OCI-LY3 (cell line): ENCODE data around the gene MAP3K6.
A peak's percentile ranks its signal among the peaks of the same experiment; 100 is the strongest.

Experiments used
- H2AFZ ChIP-seq: fragments of 200-600, 300-600 bp; shearing (Covaris generic); 2 replicates; pipeline ENCODE4 v1.6.0; 2014; ENCODE audit warnings: antibody characterized with exemption, low read depth, low read length
- H3K27ac ChIP-seq: fragments of 200-600, 300-600 bp; sonication (generic); 2 replicates; pipeline ENCODE4 v1.5.1; 2014; ENCODE audit warnings: mild to moderate bottlenecking, low read length, moderate library complexity, mixed read lengths
- H3K27me3 ChIP-seq: fragments of 200-600, 300-600 bp; sonication (generic); 2 replicates; pipeline ENCODE4 v1.6.1; 2014; ENCODE audit warnings: low read depth, low read length, mixed read lengths
- H3K36me3 ChIP-seq: fragments of 200-600, 300-600 bp; sonication (generic); replicated peaks from 2 replicates; pipeline ENCODE3; 2014; ENCODE audit warnings: low read depth, low read length, mixed read lengths
- H3K4me1 ChIP-seq: fragments of 300-600, 200-600 bp; sonication (generic); 2 replicates; pipeline ENCODE4 v1.6.1; 2014; ENCODE audit warnings: low read length, mixed read lengths
- H3K4me2 ChIP-seq: fragments of 200-600, 300-600 bp; sonication (generic); 2 replicates; pipeline ENCODE4 v1.6.1; 2014; ENCODE audit warnings: low read length, mixed read lengths
- H3K4me3 ChIP-seq: fragments of 300-600, 200-600 bp; sonication (generic); 2 replicates; pipeline ENCODE4 v1.5.1; 2014; ENCODE audit warnings: antibody characterized with exemption, mild to moderate bottlenecking, low read length, moderate library complexity
- H3K79me2 ChIP-seq: fragments of 300-600, 200-600 bp; shearing (Covaris generic); 2 replicates; pipeline ENCODE4 v1.6.1; 2014; ENCODE audit warnings: mild to moderate bottlenecking, low read length, mixed read lengths
- H3K9ac ChIP-seq: fragments of 300-600, 200-600 bp; shearing (Covaris generic); 2 replicates; pipeline ENCODE4 v1.6.0; 2014; ENCODE audit warnings: mild to moderate bottlenecking, low read length, moderate library complexity
- H3K9me3 ChIP-seq: fragments of 200-600, 300-600 bp; shearing (Covaris generic); 2 replicates; pipeline ENCODE4 v1.6.1; 2014; ENCODE audit warnings: low read length, mixed read lengths; ENCODE audit not compliant: insufficient read depth
- H4K20me1 ChIP-seq: fragments of 200-600, 300-600 bp; sonication (generic); 2 replicates; pipeline ENCODE4 v1.6.1; 2016; ENCODE audit warnings: low read length, mixed read lengths; ENCODE audit not compliant: insufficient read depth
- CTCF ChIP-seq: fragments of 200-600, 300-600 bp; sonication (generic); IDR thresholded peaks from 2 replicates; pipeline ENCODE4 v1.5.1; 2014; ENCODE audit warnings: antibody characterized with exemption, low read length, low read depth
- EZH2phosphoT487 ChIP-seq: fragments of 200-600 bp; shearing (Covaris generic); IDR thresholded peaks from 2 replicates; pipeline ENCODE4 v1.6.1; 2018; ENCODE audit warnings: antibody characterized with exemption, mixed run types, low read depth

The MAP3K6 gene

DNA sequence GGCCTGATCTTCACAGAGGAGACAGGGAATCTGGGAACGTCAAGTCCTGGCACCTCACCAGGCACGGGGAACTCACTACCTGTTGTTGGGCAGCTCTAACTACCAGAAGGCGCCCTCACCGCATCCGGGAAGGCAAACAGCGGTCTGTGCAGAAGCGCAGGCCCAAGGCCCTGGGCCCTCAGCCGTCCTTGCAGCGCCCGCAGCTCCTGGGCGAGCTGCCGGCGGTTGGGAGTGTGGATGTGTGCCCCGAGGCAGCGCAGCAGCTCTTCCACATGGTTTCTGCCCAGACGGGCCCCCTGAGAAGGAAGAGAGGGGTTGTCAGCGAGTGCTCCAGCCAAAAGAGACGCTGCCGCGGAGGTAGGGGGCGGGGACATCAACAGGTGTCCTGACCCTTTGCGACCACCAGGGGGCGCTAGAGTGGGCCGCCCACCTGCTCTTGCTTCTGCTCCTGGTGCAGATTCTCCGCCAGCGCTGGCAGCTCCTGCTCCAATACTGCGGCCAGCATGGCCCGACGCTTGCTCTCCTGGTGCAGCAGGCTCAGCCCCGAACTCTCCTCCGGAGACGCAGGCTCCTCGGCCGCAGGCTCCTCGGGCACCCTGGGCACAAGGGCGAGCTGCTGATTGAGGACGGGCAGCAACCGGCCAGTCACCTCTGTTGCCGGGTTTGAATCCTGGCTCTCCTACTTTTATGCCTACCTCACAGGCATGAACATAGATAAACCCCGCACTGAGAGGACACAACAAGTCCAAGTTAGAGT, 9.3 kb downstream of the MAP3K6 start:
- H3K4me2 ChIP-seq, result peak overlapping the region; percentile 100
- no peaks in the 10 kb centered on the region for H3K9me3 ChIP-seq
- H3K36me3 ChIP-seq, result no peaks in the 10 kb centered on the region
- H3K27me3 ChIP-seq, result peaks cover 6% of the 10 kb centered on the region; the same call in 1 of the 2 replicates
- 0 out of 2 replicates have a peak overlapping the region, but pooled peaks have one; percentile 15 for H3K27ac ChIP-seq
- TF ChIP-seq CTCF, result peak; percentile 70
- no peak for TF ChIP-seq EZH2phosphoT487
- H3K4me3 ChIP-seq, result peak overlapping the region; percentile 97
- peaks cover 21% of the 10 kb centered on the region for H3K4me1 ChIP-seq
- H3K9ac ChIP-seq, result peak overlapping the region; percentile 77
- no peaks in the 10 kb centered on the region for H3K79me2 ChIP-seq
- H4K20me1 ChIP-seq, result no peaks in the 10 kb centered on the region
- H2AFZ ChIP-seq, result peak overlapping the region; percentile 90

- Histone ChIP-seq H3K9me3 (no peaks in the 10 kb centered on the region), H4K20me1 (no peaks in the 10 kb centered on the region), H3K36me3 (no peaks in the 10 kb centered on the region), H3K4me2 (peak overlapping the region; percentile 100), H3K4me1 (peaks cover 21% of the 10 kb centered on the region), H3K79me2 (no peaks in the 10 kb centered on the region), H3K27ac (0 out of 2 replicates have a peak overlapping the region, but pooled peaks have one; percentile 15), H2AFZ (peak overlapping the region; percentile 90), H3K4me3 (peak overlapping the region; percentile 97), H3K9ac (peak overlapping the region; percentile 77), H3K27me3 (peaks cover 6% of the 10 kb centered on the region; the same call in 1 of the 2 replicates)
- no peak for TF ChIP-seq EZH2phosphoT487
- TF ChIP-seq CTCF, result no peak
Observed at GRCh38 chr1:27356619-27357280, 10.0 kb downstream of the MAP3K6 start.

- Histone ChIP-seq H3K9ac (peak overlapping the region; percentile 77; the same call in 1 of the 2 replicates), H3K36me3 (no peaks in the 10 kb centered on the region)
Observed at GRCh38 chr1:27356277-27356618, 10.5 kb downstream of the MAP3K6 start.

More at GRCh38 chr1:27356277-27356618, 10.5 kb downstream of the MAP3K6 start:
- Histone ChIP-seq H4K20me1 (no peaks in the 10 kb centered on the region), H3K79me2 (no peaks in the 10 kb centered on the region), H3K4me3 (peak overlapping the region; percentile 97), H3K27me3 (peaks cover 6% of the 10 kb centered on the region; the same call in 1 of the 2 replicates), H3K4me2 (peak overlapping the region; percentile 100), H2AFZ (0 out of 2 replicates have a peak overlapping the region, but pooled peaks have one; percentile 90), H3K27ac (no peak overlapping the region), H3K4me1 (peaks cover 21% of the 10 kb centered on the region), H3K9me3 (no peaks in the 10 kb centered on the region)
- TF ChIP-seq CTCF (no peak), EZH2phosphoT487 (no peak)
